Sigmoid colon (tissue), 7 donors: ENCODE results near the gene SYPL2. TPM values are rescaled to one million over a fixed set of nuclear protein-coding genes. Genes with fewer than 3 reads are reported as not detected.

Experiments used
- DNase-seq: peaks from one replicate; pipeline ENCODE4 v3.0.0-alpha.2; 2019
- H3K27ac ChIP-seq, 4 donors: fragments of 200-600 bp; sonication (generic); one replicate each; pipeline ENCODE4 v1.5.1; 2016 to 2019; ENCODE audit warnings: mild to moderate bottlenecking in 1 of 4
- H3K27me3 ChIP-seq, 3 donors: fragments of 200-600 bp; sonication (generic); one replicate each; pipeline ENCODE4 v1.5.1; 2019; ENCODE audit warnings: mild to moderate bottlenecking in 1 of 3
- H3K36me3 ChIP-seq, 4 donors: fragments of 200-600 bp; sonication (generic); one replicate each; pipeline ENCODE4 v1.5.1; 2016 to 2019
- H3K4me1 ChIP-seq, 4 donors: fragments of 200-600 bp; sonication (generic); one replicate each; pipeline ENCODE4 v1.5.1; 2017 to 2019
- H3K4me3 ChIP-seq, 4 donors: fragments of 200-600 bp; sonication (generic); one replicate each; pipeline ENCODE4 v1.5.1; 2017 to 2019; ENCODE audit warnings: mild to moderate bottlenecking in 2 of 4, moderate library complexity in 1 of 4
- H3K9me3 ChIP-seq, 4 donors: fragments of 200-600 bp in 3 of 4; sonication (generic) in 3 of 4; one replicate each; pipeline versions ENCODE4 v1.5.1 to v1.6.1; 2013 to 2019
- EP300 ChIP-seq, 4 donors: sonication (generic); formaldehyde crosslinking; IDR thresholded peaks; one replicate each; pipeline ENCODE4 v1.6.1; 2017; ENCODE audit warnings: antibody characterized with exemption in 4 of 4
- POLR2A ChIP-seq, 2 donors: fragments of 450-650 bp; IDR thresholded peaks; one replicate each; pipeline ENCODE4 v1.6.1; 2016; ENCODE audit warnings: antibody characterized with exemption in 2 of 2, mild to moderate bottlenecking in 2 of 2, moderate library complexity in 2 of 2
- POLR2AphosphoS5 ChIP-seq, 4 donors: sonication (generic); formaldehyde crosslinking; IDR thresholded peaks; one replicate each; pipeline ENCODE4 v1.6.1; 2017; ENCODE audit warnings: antibody characterized with exemption in 4 of 4
- WGBS, 2 donors: extraction: QIAGEN DNeasy Blood & Tissue Kit; methylation state at CpG; one replicate each; pipeline ENCODE4 v1.1.7; 2013; 5-methylcytosine and 5-hydroxymethylcytosine counted together
- intact Hi-C: fragments of 100-400 bp; cut with DNase I; formaldehyde crosslinking; loops from one replicate; pipeline ENCODE4 v1.15.1; 2023
- polyA plus RNA-seq, 3 donors: library from polyadenylated mRNA; stranded (reverse); fragments of 200-250 nt; gene quantifications; one replicate each; pipeline ENCODE4 v1.2.3, GENCODE V29; 2013
- total RNA-seq, 4 donors: library from RNA; depleted of rRNA; stranded (reverse); fragments of >200 nt; gene quantifications; one replicate each; pipeline ENCODE4 v1.1.0, GENCODE V29; 2016
- TF ChIP-seq, protein P1 (sequence below), 4 experiments: fragments of 450-650 bp in 3 of 4; fragments of 200-600 bp in 1 of 4; IDR thresholded peaks; one replicate each; pipeline ENCODE4 v1.5.1; 2016 to 2019; ENCODE audit warnings: antibody characterized with exemption in 4 of 4, mild to moderate bottlenecking in 3 of 4, moderate library complexity in 2 of 4
- donor health status: healthy with polysubstance abuse.
- donor health status: Bipolar disorder and iron deficiency.
- donor health status: healthy.

Gene SYPL2
- total and polyA plus RNA-seq, 7 donors, result under 0.01 to 6.9 (median 2.1) TPM; not detected in 1

DNA sequence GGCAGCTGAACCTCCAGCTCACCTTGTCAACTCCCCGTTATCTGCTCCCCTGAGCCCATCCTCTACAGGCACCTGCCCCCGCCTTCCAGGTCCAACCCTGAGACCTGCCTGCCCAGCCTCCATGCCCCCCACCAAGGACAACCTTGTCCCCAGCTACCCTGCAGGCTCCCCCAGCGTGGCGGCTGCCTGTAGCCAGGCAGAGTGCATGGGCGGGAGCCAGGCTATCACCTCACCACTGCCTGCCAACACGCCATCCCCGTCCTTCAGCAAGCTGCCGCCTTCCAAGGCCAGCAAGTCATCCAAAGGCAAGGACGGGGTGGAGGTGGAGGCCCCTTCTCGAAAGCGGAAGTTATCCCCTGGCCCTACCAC is 24.6 kb downstream of the SYPL2 start:
- intact Hi-C loops, result no loop called here
- Histone ChIP-seq H3K27me3 (no peaks in the 10 kb centered on the region), H3K4me1 (peaks cover 0 to 31% (median 22%) of the 10 kb centered on the region in 4 donors), H3K9me3 (no peaks in the 10 kb centered on the region), H3K27ac (peak overlapping the region in 1 of 4 donors; percentile 27), H3K36me3 (peaks cover 0 to 17% (median 4%) of the 10 kb centered on the region in 4 donors), H3K4me3 (no peak overlapping the region)
- 89 to 93% methylated on average over 11 of the region's 11 CpGs for WGBS, 2 donors
- TF ChIP-seq POLR2A (IDR thresholded peaks at IDR 0.05) (no peak), EP300 (IDR thresholded peaks at IDR 0.05) (no peak), POLR2AphosphoS5 (IDR thresholded peaks at IDR 0.05) (no peak)
- TF ChIP-seq, protein P1, sequence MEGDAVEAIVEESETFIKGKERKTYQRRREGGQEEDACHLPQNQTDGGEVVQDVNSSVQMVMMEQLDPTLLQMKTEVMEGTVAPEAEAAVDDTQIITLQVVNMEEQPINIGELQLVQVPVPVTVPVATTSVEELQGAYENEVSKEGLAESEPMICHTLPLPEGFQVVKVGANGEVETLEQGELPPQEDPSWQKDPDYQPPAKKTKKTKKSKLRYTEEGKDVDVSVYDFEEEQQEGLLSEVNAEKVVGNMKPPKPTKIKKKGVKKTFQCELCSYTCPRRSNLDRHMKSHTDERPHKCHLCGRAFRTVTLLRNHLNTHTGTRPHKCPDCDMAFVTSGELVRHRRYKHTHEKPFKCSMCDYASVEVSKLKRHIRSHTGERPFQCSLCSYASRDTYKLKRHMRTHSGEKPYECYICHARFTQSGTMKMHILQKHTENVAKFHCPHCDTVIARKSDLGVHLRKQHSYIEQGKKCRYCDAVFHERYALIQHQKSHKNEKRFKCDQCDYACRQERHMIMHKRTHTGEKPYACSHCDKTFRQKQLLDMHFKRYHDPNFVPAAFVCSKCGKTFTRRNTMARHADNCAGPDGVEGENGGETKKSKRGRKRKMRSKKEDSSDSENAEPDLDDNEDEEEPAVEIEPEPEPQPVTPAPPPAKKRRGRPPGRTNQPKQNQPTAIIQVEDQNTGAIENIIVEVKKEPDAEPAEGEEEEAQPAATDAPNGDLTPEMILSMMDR (IDR thresholded peaks at IDR 0.05), result no peak
- DNase-seq, result no peak

DNA sequence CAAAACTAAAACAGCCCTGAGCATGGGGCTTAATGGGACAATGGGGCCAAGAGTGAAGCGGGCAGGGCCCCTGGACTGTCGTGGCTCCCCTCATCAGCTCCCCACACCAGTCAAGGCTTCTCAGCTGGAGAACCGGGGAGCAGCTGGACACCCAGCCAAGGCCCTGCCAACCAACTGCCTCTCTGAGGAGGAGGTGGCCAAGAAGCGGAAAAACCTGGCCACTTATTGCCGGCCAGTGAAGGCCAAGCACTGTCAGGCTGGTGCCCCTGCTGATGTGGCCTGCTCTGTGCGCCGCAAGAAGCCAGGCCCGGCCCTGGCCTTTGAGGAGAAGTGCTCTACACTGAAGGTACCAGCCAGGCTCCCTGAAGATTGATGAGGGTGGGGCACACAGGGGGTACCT is 25.0 kb downstream of the SYPL2 start:
- Histone ChIP-seq H3K9me3 (no peaks in the 10 kb centered on the region), H3K4me1 (peaks cover 0 to 31% (median 23%) of the 10 kb centered on the region in 4 donors), H3K27ac (no peak overlapping the region), H3K4me3 (no peak overlapping the region), H3K27me3 (no peaks in the 10 kb centered on the region), H3K36me3 (peaks cover 0 to 21% (median 6%) of the 10 kb centered on the region in 4 donors)
- 95% methylated on average over 8 of the region's 8 CpGs for WGBS, 2 donors
- no peak for DNase-seq
- intact Hi-C loops, result no loop called here
- TF ChIP-seq, protein P1 (IDR thresholded peaks at IDR 0.05), result no peak
- no peak for TF ChIP-seq POLR2AphosphoS5 (IDR thresholded peaks at IDR 0.05)
- TF ChIP-seq EP300 (IDR thresholded peaks at IDR 0.05), result no peak
- no peak for TF ChIP-seq POLR2A (IDR thresholded peaks at IDR 0.05)

DNA sequence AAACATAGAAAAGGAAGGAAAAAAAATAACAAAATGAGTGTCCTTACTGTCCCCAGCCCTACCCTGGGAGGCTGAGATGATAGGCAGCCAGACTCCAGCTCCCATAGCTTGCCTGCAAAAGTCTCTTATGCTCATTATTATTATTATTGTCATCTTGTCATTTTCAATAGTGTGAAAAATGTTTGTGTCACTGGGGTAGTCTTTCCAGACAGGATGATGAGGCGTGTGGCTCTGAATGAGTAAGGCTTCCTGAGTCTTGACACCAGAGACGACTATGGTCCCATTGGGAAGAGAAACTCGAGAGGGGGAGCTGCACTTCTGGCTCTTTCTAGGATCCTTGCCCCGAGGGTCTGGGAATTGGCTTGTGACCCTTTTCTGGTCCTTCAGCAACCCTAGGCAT is 26.4 kb downstream of the SYPL2 start:
- H3K27ac ChIP-seq, result no peak overlapping the region
- 88 to 91% methylated on average over 4 of the region's 4 CpGs for WGBS, 2 donors

DNA sequence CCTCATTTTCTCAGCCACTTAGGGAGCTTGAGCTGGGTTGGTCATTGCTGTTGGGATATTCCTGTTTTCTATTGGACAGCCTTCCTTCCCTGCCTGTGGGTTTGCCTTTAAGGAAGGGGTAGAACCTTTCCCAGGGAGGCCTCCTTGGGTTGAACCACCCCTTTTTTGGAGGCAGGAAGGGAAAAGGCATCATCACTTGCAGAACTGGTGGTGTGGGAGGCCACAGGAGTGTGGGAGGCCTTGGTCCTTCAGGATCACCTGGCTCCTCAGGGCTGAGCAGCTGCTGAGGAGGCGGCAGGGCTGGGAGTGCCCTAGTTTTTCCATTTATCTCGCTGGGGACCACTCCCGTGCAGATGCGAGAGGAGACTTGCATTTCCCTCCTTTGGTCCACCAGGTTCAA is 26.9 kb downstream of the SYPL2 start:
- Histone ChIP-seq H3K4me1 (peaks cover 0 to 36% (median 24%) of the 10 kb centered on the region in 4 donors), H3K36me3 (peaks cover 0 to 36% (median 16%) of the 10 kb centered on the region in 4 donors), H3K9me3 (no peaks in the 10 kb centered on the region), H3K27ac (peak overlapping the region; percentile 84 to 88 (median 86)), H3K27me3 (no peaks in the 10 kb centered on the region), H3K4me3 (no peak overlapping the region)
- DNase-seq, result no peak
- intact Hi-C loops, result no loop called here
- no peak for TF ChIP-seq POLR2AphosphoS5 (IDR thresholded peaks at IDR 0.05)
- no peak for TF ChIP-seq EP300 (IDR thresholded peaks at IDR 0.05)
- TF ChIP-seq, protein P1 (IDR thresholded peaks at IDR 0.05), result no peak
- no peak for TF ChIP-seq POLR2A (IDR thresholded peaks at IDR 0.05)
- WGBS, 2 donors, result 46 to 83% methylated on average over 4 of the region's 4 CpGs

More for the DNA sequence above, 26.4 kb downstream of the SYPL2 start:
- Histone ChIP-seq H3K4me3 (no peak overlapping the region), H3K36me3 (peaks cover 0 to 35% (median 14%) of the 10 kb centered on the region in 4 donors), H3K4me1 (peaks cover 0 to 32% (median 23%) of the 10 kb centered on the region in 4 donors), H3K27me3 (no peaks in the 10 kb centered on the region), H3K9me3 (no peaks in the 10 kb centered on the region)
- no peak for DNase-seq
- intact Hi-C loops, result no loop called here
- TF ChIP-seq POLR2A (IDR thresholded peaks at IDR 0.05) (no peak), EP300 (IDR thresholded peaks at IDR 0.05) (no peak), POLR2AphosphoS5 (IDR thresholded peaks at IDR 0.05) (no peak)
- TF ChIP-seq, protein P1 (IDR thresholded peaks at IDR 0.05), result no peak
